AG09309 (cell line): Measurements from ENCODE around the gene EML3.

Experiments used
- DNase-seq: peaks from one replicate; pipeline ENCODE4 v3.0.0-alpha.2; 2010; ENCODE audit warnings: low read depth
- H3K4me3 ChIP-seq: 2 replicates; pipeline ENCODE4 v1.5.1; 2011; ENCODE audit warnings: mild to moderate bottlenecking, low read depth, low read length, moderate library complexity; ENCODE audit not compliant: control insufficient read depth
- CTCF ChIP-seq: IDR thresholded peaks from 2 replicates; pipeline ENCODE4 v1.5.1; 2011; ENCODE audit warnings: mild to moderate bottlenecking, low read depth, low read length, inconsistent platforms; ENCODE audit not compliant: insufficient read depth, control insufficient read depth; ENCODE audit errors: missing control alignments

Gene EML3

GRCh38 chr11:62648967-62649364, 36.4 kb upstream of the EML3 start:
- TF ChIP-seq CTCF, result no peak
- no peak overlapping the region for H3K4me3 ChIP-seq
- DNase-seq, result no peak

- TF ChIP-seq CTCF, result no peak
- no peak for DNase-seq
- no peak overlapping the region for H3K4me3 ChIP-seq
Measured at GRCh38 chr11:62648185-62648966, 35.8 kb upstream of the EML3 start.

- H3K4me3 ChIP-seq, result no peak overlapping the region
- TF ChIP-seq CTCF, result no peak
Measured at GRCh38 chr11:62647609-62648005, 35.0 kb upstream of the EML3 start.

GRCh38 chr11:62646825-62647608, 34.4 kb upstream of the EML3 start:
- no peak for TF ChIP-seq CTCF
- DNase-seq, result no peak
- no peak overlapping the region; the same call in none of the 2 replicates for H3K4me3 ChIP-seq

More at GRCh38 chr11:62647609-62648005, 35.0 kb upstream of the EML3 start:
- DNase-seq, result no peak

GRCh38 chr11:62645946-62646824, 33.6 kb upstream of the EML3 start, which contains the start of gene GANAB:
Gene GANAB, minus strand, starts transcription at chr11:62646613. Its CDS starts 14 bp downstream, at chr11:62646599.
- peak; percentile 84 for DNase-seq
- peak within 1 kb of the TSS; percentile 90 for H3K4me3 ChIP-seq
- TF ChIP-seq CTCF, result no peak

- peak overlapping the region; percentile 90 for H3K4me3 ChIP-seq
- no peak for DNase-seq
- TF ChIP-seq CTCF, result no peak
Measured at GRCh38 chr11:62645671-62645945, 33.0 kb upstream of the EML3 start.
